Mucosa of descending colon (tissue), 3 donors: ENCODE data around the gene GPR12. TPM values are rescaled to one million over a fixed set of nuclear protein-coding genes. Genes with fewer than 3 reads are reported as not detected.

Experiments used
- ATAC-seq: fragments of 200-7000 bp; cut with Tn5 transposase; one replicate; pipeline ENCODE4 v1.9.1; 2020; ENCODE audit warnings: mild to moderate bottlenecking, moderate library complexity
- DNase-seq, 3 donors: peaks; one replicate each; pipeline ENCODE4 v3.0.0-alpha.2; 2020
- H3K36me3 ChIP-seq: fragments of 200-600 bp; one replicate; pipeline ENCODE4 v1.8.0; 2021; ENCODE audit warnings: low read depth, mild to moderate bottlenecking
- H3K4me1 ChIP-seq: fragments of 200-600 bp; one replicate; pipeline ENCODE4 v1.8.0; 2021; ENCODE audit warnings: low read depth, mild to moderate bottlenecking
- H3K4me3 ChIP-seq: fragments of 200-600 bp; one replicate; pipeline ENCODE4 v1.8.0; 2021; ENCODE audit warnings: mild to moderate bottlenecking
- H3K9me3 ChIP-seq: fragments of 200-600 bp; one replicate; pipeline ENCODE4 v1.8.0; 2021; ENCODE audit warnings: mild to moderate bottlenecking
- intact Hi-C, 2 donors: fragments of 100-400 bp; cut with DNase I in 1 of 2; cut with micrococcal nuclease in 1 of 2; formaldehyde crosslinking; loops; one replicate each; pipeline versions ENCODE4 v1.11.0 to v1.11.1; 2022; cut with DNase I, micrococcal nuclease
- total RNA-seq, 3 donors: library from RNA; stranded (reverse); fragmentation: NEBNext Ultra II Directional in 2 of 3; extraction: Animal tissue kit (Norgen Biotek cat#: 25700) in 2 of 3; gene quantifications; one replicate each; pipeline versions ENCODE4 v1.2.1 to v1.2.4, GENCODE V29; 2021 to 2023
- TF ChIP-seq, protein P1 (sequence below): fragments of 200-600 bp; IDR thresholded peaks from one replicate; pipeline ENCODE4 v1.8.0; 2022; ENCODE audit warnings: antibody characterized with exemption, mild to moderate bottlenecking
- donor health status: DM: no; HTN: no; CAD: no; lungs with moderate emphysema.
- donor health status: DM: no; HTN: no; CAD: no.
- donor health status: DM: no; HTN: yes; CAD: no.

Gene GPR12
- total RNA-seq, 3 donors from 2014 or later: not detected

DNA sequence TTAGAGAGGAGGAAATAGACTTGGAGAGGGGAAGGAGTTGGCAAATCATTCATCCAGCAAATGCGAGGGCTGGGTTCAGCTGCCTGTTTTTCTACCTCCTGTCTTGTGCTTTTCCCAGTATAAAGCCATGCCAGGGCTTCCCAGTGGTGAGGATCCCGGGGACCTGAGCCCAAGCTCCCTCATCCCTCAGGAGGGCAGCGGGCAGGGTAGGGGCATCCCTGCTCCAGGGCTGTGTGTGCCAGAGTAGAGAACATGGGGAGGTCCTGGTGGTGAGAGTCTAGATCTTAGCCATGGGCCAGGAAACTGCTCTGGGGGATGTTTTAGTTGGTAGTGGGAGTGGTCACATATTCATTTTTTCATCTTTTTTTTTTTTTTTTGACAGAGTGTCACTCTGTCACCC, 43.6 kb downstream of the GPR12 start:
- no peaks in the 10 kb centered on the region for H3K36me3 ChIP-seq
- no peaks in the 10 kb centered on the region for H3K4me1 ChIP-seq
- DNase-seq (no peak), ATAC-seq (no peak)
- H3K9me3 ChIP-seq: no peaks in the 10 kb centered on the region
- no peak overlapping the region for H3K4me3 ChIP-seq
- intact Hi-C loops: no loop called here
- TF ChIP-seq, protein P1, sequence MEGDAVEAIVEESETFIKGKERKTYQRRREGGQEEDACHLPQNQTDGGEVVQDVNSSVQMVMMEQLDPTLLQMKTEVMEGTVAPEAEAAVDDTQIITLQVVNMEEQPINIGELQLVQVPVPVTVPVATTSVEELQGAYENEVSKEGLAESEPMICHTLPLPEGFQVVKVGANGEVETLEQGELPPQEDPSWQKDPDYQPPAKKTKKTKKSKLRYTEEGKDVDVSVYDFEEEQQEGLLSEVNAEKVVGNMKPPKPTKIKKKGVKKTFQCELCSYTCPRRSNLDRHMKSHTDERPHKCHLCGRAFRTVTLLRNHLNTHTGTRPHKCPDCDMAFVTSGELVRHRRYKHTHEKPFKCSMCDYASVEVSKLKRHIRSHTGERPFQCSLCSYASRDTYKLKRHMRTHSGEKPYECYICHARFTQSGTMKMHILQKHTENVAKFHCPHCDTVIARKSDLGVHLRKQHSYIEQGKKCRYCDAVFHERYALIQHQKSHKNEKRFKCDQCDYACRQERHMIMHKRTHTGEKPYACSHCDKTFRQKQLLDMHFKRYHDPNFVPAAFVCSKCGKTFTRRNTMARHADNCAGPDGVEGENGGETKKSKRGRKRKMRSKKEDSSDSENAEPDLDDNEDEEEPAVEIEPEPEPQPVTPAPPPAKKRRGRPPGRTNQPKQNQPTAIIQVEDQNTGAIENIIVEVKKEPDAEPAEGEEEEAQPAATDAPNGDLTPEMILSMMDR: no peak

GRCh38 chr13:26713341-26713740, 47.2 kb downstream of the GPR12 start:
- TF ChIP-seq, protein P1: no peak
- Histone ChIP-seq H3K9me3 (no peaks in the 10 kb centered on the region), H3K4me3 (no peak overlapping the region), H3K36me3 (no peaks in the 10 kb centered on the region), H3K4me1 (no peaks in the 10 kb centered on the region)
- DNase-seq: no peak
- intact Hi-C loops: no loop called here
- no peak for ATAC-seq

GRCh38 chr13:26711211-26711610, 49.4 kb downstream of the GPR12 start:
- Histone ChIP-seq H3K9me3 (no peaks in the 10 kb centered on the region), H3K4me1 (no peaks in the 10 kb centered on the region), H3K4me3 (no peak overlapping the region), H3K36me3 (no peaks in the 10 kb centered on the region)
- no peak for DNase-seq
- intact Hi-C loops: no loop called here
- TF ChIP-seq, protein P1: no peak
- ATAC-seq: no peak

DNA sequence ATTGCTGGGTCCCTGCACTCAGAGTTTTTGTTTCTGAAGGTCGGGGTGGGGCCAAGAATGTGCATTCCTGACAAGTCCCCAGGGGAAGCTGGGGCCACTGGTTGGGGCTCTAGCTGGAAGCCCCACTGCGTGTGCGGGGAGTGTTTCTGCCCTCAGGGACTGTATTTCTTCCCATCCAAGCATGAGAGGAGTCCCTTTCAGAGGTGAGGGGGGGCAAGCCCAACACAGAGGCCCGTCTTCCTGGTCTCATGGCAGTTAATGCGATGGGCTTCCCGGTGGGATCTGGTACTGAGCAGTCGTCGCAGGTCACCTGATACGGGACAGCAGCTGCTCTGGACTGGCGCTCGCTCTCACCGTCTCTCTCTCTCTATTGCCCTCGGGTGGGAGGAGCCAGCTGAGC, 50.4 kb downstream of the GPR12 start:
- TF ChIP-seq, protein P1: no peak
- Histone ChIP-seq H3K4me1 (no peaks in the 10 kb centered on the region), H3K36me3 (no peaks in the 10 kb centered on the region), H3K9me3 (no peaks in the 10 kb centered on the region), H3K4me3 (no peak overlapping the region)
- DNase-seq (no peak), ATAC-seq (no peak)
- intact Hi-C loops: no loop called here

DNA sequence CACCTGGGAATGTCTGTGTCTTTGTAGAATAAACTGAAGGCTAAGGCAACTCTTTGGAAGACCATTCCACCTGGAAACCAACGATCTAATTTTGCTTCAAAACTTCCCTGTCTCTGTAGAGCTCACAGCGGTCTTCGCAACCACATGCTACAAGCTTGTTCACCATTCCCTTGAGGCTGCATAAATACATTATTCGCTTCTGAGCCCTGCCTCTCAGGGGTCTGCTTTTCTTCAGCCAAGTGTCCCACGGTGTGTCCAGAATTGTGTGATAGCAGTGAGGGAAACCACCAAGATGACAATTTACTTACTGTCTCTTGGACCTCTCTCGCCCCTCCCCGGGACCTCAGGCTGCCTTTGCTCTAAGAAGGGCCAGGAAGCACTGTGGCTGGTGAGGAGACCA, 51.1 kb downstream of the GPR12 start:
- DNase-seq (no peak), ATAC-seq (no peak)
- no peaks in the 10 kb centered on the region for H3K36me3 ChIP-seq
- H3K9me3 ChIP-seq: no peaks in the 10 kb centered on the region
- H3K4me1 ChIP-seq: no peaks in the 10 kb centered on the region
- TF ChIP-seq, protein P1: no peak
- intact Hi-C loops: no loop called here
- H3K4me3 ChIP-seq: no peak overlapping the region

- no peak overlapping the region for H3K4me3 ChIP-seq
- intact Hi-C loops: no loop called here
- TF ChIP-seq, protein P1: no peak
- no peak for DNase-seq
- no peaks in the 10 kb centered on the region for H3K9me3 ChIP-seq
- ATAC-seq: no peak
- no peaks in the 10 kb centered on the region for H3K36me3 ChIP-seq
- no peaks in the 10 kb centered on the region for H3K4me1 ChIP-seq
Observed at GRCh38 chr13:26708007-26708297, 52.6 kb downstream of the GPR12 start.
